Thyroid gland (tissue), 4 donors: ENCODE results near the gene SMIM9. TPM values are rescaled to one million over a fixed set of nuclear protein-coding genes. Genes with fewer than 3 reads are reported as not detected.

Source experiments
- total RNA-seq, 4 donors: library from RNA; depleted of rRNA; stranded (reverse); fragments of >200 nt; gene quantifications; one replicate each; pipeline ENCODE4 v1.2.3, GENCODE V29; 2016

The SMIM9 gene
- total RNA-seq, 4 donors from 2014 or later, result not detected

Other genes starting within 250 kb of the SMIM9 start
- not detected for gene CTAG1A, start 249.5 kb downstream of the SMIM9 start, total RNA-seq
- not detected for gene CTAG1B, start 215.4 kb downstream of the SMIM9 start, total RNA-seq
- gene CTAG2, start 181.1 kb downstream of the SMIM9 start, total RNA-seq, result not detected
- 10 to 100 TPM in 1 of 4 donors, 1 to 10 TPM in 3; 5.8 to 10.2 (median 8.1) TPM for gene GAB3, start 83.6 kb downstream of the SMIM9 start, total RNA-seq
- gene DKC1, start 71.8 kb downstream of the SMIM9 start, total RNA-seq, result 10 to 100 TPM; 33.8 to 41.5 (median 35.2) TPM
- gene MPP1, start 29.2 kb downstream of the SMIM9 start, total RNA-seq, result 10 to 100 TPM; 26.8 to 47.3 (median 28.8) TPM
- gene F8A1, start 51.7 kb upstream of the SMIM9 start, total RNA-seq, result 10 to 100 TPM in 2 of 4 donors, 1 to 10 TPM in 1, not detected in 1; 1.1 to 34.3 (median 13.3) TPM
- 10 to 100 TPM; 17.3 to 43.1 (median 29.3) TPM for gene F8, start 188.1 kb upstream of the SMIM9 start, total RNA-seq
- gene FUNDC2, start 192.2 kb upstream of the SMIM9 start, total RNA-seq, result 10 to 100 TPM; 50.7 to 78.5 (median 69.0) TPM
- 10 to 100 TPM; 10.5 to 29.5 (median 21.8) TPM for gene CMC4, start 236.5 kb upstream of the SMIM9 start, total RNA-seq
- 1 to 10 TPM in 1 of 4 donors, under 1 TPM in 3; 0.78 to 4.3 (median 0.92) TPM for gene MTCP1, start 236.5 kb upstream of the SMIM9 start, total RNA-seq
- 10 to 100 TPM in 3 of 4 donors, 1 to 10 TPM in 1; 9.7 to 21.9 (median 18.0) TPM for gene BRCC3, start 236.8 kb upstream of the SMIM9 start, total RNA-seq